Mammary epithelial cell (primary cell): ENCODE data around the gene ZFAND3.

Experiments used
- EZH2 ChIP-seq: IDR thresholded peaks from 2 replicates; pipeline ENCODE4 v1.6.1; 2012; ENCODE audit warnings: low read length, inconsistent platforms, borderline replicate concordance
- TF ChIP-seq, protein P1 (sequence below), 2 donors: IDR thresholded peaks in 1 of 2; conservative IDR thresholded peaks in 1 of 2; 2 replicates each; pipeline ENCODE4 v1.5.1; 2011 to 2012; ENCODE audit warnings: inconsistent platforms in 2 of 2, low read length in 2 of 2, mild to moderate bottlenecking in 2 of 2, control low read depth in 1 of 2, low read depth in 1 of 2; ENCODE audit not compliant: insufficient read depth in 1 of 2; ENCODE audit errors: extremely low read depth in 1 of 2

DNA sequence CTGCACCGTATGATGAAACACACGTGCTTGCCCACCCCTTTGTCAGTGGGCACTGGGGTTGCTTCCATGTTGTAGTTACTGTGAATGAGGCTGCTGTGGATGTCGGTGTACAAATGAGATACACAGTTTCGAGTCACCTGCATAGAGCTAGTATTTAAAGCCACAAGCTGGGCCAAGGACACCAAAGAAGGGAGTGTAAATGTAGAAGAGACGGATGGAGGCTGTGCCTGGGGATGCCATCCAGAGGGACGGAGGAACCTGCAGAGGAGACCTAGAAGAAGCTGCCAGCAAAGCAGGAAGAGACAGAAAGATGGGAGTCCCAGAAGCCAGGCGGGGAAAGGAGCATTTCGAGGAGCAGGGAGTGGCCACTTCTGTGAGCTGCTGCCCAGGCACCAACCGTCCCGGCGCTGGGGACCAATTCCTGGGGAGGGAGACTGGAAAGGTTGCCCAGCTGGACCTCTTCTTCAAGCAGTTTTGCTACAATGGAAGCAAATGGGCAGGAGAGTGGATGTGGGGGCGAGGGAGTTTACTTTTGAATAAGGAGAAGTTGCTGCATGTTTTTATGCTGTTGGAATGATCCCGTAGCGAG is 339.3 kb downstream of the ZFAND3 start:
- TF ChIP-seq, protein P1, sequence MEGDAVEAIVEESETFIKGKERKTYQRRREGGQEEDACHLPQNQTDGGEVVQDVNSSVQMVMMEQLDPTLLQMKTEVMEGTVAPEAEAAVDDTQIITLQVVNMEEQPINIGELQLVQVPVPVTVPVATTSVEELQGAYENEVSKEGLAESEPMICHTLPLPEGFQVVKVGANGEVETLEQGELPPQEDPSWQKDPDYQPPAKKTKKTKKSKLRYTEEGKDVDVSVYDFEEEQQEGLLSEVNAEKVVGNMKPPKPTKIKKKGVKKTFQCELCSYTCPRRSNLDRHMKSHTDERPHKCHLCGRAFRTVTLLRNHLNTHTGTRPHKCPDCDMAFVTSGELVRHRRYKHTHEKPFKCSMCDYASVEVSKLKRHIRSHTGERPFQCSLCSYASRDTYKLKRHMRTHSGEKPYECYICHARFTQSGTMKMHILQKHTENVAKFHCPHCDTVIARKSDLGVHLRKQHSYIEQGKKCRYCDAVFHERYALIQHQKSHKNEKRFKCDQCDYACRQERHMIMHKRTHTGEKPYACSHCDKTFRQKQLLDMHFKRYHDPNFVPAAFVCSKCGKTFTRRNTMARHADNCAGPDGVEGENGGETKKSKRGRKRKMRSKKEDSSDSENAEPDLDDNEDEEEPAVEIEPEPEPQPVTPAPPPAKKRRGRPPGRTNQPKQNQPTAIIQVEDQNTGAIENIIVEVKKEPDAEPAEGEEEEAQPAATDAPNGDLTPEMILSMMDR (conservative IDR thresholded peaks at IDR 0.05 in 1 of 2, IDR thresholded peaks at IDR 0.05 in 1 of 2; ENCODE audit: extremely low read depth in 1 of 2, insufficient read depth in 1 of 2, low read depth in 1 of 2, low read length in 2 of 2) = no peak
- TF ChIP-seq EZH2 = no peak
